GM10248 (cell line): ENCODE data around the gene TFDP2.

Experiments used
- CTCF ChIA-PET: fragments of 300-600 bp; sonication (Branson Sonifier 250); formaldehyde crosslinking; extraction: SDS; loops from one replicate; lab custom pipeline; 2021; ENCODE audit warnings: antibody characterized with exemption; lab: Yijun Ruan, JAX
- POLR2A ChIA-PET: fragments of 350-650 bp; sonication (Branson Sonifier 250); formaldehyde crosslinking; extraction: SDS; loops from one replicate; lab custom pipeline; 2020; ENCODE audit warnings: antibody characterized with exemption; lab: Yijun Ruan, JAX
- DNase-seq: peaks from one replicate; pipeline ENCODE4 v3.0.0; 2012; ENCODE audit errors: extremely low spot score
- TF ChIP-seq, protein P1 (sequence below): IDR thresholded peaks from 2 replicates; pipeline ENCODE4 v1.5.1; 2012; ENCODE audit warnings: mild to moderate bottlenecking, low read depth; ENCODE audit errors: extremely low read depth, missing control alignments, control extremely low read depth

TFDP2 gene

DNA sequence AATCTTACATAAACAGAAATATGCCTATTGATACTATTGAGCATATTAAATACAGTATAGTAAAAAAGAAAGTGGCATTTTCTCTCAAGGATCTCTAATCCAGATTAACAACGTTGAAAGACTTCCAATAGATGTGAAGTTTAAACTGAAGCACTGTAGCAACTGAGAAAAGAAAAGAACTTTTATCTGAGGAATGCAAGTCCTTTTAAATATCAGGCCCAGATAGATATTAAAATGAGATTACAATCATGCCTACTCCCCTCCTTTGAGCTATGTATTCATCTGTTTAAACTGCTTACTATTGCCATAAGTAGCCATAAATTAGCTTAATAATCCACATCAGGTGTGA is 102.3 kb downstream of the TFDP2 start:
- DNase-seq, result no peak
- ChIA-PET POLR2A (no interaction called here), CTCF (interaction anchor here (0.9 kb wide), 2 partner anchors 9 to 24 kb away, joined by 3 read pairs; no protein-coding TSS in a partner anchor)

DNA sequence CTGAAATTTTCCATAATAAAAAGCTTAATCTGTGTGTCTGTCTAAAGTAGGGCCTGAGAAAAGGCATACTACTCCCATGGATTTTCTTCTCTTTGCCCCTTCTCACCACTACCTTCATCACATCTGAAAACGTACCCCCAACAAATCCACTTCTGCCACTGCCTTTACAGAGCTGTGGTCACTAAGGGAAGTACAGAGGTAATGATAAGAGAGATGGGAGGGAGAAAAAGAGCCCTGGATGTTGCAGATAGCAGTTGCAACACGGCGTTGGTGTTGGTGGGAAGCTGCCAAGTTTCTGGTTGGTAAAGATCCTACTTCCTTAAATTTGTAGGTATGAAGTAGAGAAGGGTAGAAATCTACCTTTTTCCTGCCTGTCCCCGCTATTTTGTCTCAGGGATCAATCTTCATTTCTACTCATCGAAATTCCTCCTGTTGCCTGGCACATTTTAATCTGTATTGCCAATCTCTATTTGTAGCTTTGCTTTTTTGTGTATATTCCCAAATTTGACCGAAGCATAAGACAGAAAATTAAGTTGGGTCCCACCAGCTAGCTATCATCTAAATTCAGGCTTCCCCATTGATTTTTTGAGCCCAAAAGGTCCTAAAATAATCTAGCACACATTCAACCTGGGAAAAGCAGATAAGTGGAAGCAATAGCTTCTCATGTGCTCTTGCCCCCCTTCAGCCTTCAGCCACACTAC is 102.9 kb downstream of the TFDP2 start:
- TF ChIP-seq, protein P1, sequence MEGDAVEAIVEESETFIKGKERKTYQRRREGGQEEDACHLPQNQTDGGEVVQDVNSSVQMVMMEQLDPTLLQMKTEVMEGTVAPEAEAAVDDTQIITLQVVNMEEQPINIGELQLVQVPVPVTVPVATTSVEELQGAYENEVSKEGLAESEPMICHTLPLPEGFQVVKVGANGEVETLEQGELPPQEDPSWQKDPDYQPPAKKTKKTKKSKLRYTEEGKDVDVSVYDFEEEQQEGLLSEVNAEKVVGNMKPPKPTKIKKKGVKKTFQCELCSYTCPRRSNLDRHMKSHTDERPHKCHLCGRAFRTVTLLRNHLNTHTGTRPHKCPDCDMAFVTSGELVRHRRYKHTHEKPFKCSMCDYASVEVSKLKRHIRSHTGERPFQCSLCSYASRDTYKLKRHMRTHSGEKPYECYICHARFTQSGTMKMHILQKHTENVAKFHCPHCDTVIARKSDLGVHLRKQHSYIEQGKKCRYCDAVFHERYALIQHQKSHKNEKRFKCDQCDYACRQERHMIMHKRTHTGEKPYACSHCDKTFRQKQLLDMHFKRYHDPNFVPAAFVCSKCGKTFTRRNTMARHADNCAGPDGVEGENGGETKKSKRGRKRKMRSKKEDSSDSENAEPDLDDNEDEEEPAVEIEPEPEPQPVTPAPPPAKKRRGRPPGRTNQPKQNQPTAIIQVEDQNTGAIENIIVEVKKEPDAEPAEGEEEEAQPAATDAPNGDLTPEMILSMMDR, result no peak
- POLR2A ChIA-PET, result no interaction called here
- no peak for DNase-seq
- CTCF ChIA-PET, result interaction anchor here (0.9 to 1.1 kb wide), 3 partner anchors 9 to 24 kb away, joined by 3 read pairs; no protein-coding TSS in a partner anchor

More for the DNA sequence above, 102.3 kb downstream of the TFDP2 start:
- TF ChIP-seq, protein P1, result no peak

DNA sequence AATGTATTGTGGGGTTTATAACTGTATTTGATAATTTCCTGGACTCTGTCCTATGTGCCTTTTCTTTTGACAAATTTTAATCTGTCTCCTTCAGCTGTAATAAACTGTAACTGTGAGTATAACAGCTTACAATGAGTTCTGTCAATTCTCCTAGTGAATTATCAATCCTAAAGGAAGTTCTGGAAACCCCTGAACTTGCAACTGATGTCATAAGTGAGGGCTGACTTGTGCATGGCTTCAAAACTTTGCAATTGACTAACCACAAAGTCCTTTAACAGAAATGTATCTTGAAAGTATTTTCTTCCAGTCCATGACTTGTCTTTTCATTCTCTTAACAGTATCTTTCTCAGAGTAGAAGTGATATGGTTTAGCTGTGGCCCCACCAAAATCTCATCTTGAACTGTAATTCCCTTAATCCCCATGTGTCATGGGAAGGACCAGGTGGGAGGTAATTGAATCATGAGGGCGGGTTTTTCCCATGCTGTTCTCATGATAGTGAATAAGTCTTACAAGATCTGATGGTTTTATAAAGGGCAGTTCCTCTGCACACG is 108.3 kb downstream of the TFDP2 start:
- ChIA-PET CTCF (interaction anchor here (1.2 kb wide), 1 partner anchor 11 kb away, joined by 3 read pairs; no protein-coding TSS in a partner anchor), POLR2A (no interaction called here)
- TF ChIP-seq, protein P1, result no peak
- no peak for DNase-seq

DNA sequence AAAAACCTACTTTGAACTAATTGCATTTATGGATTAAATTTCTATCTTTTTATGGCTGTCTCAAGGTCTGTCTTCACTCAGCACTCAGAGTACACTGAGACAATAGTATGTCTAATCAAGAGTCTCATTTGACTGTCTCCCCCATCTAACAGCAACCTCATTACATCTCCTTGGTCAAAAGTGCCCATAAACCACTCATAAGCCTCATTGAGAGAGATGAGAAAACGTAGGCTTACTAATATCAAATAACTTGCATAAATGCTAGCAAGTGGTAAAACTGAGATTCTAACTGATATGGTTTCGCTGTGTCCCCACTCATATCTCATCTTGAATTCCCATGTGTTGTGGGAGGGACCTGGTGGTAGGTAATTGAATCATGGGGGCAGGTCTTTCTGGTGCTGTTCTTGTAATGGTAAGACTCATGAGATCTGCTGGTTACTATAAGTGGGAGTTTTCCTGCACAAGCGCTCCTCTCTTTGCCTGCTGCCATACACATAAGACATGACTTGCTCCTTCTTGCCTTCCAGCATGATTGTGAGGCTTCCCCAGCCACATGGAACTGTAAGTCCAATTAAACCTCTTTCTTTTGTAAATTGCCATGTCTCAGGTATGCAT is 113.9 kb downstream of the TFDP2 start:
- TF ChIP-seq, protein P1, result no peak
- DNase-seq, result no peak
- ChIA-PET POLR2A (no interaction called here), CTCF (no interaction called here)

DNA sequence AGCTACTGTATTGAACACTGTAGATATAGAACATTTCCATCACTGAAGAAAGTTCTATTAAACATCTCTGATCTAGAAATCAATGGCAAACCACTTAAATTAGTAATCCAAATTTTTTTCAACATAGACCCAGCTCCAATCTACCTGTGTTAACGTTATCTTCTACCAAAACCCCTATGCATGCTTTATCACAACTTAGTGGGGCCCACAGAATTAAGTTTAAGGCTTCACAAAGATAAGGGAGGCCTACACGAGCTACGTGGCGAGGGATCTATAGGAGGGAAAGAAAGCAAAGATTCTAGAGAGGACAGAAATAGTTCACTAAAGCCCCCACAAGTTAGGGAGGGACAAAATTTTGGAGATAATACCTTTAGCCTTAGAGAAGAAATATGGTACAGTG is 116.1 kb downstream of the TFDP2 start:
- no peak for DNase-seq
- ChIA-PET CTCF (interaction anchor here (1.1 to 3.2 kb wide), 2 partner anchors 11 to 28 kb away, joined by 3 to 16 read pairs; no protein-coding TSS in a partner anchor), POLR2A (no interaction called here)
- TF ChIP-seq, protein P1, result no peak

DNA sequence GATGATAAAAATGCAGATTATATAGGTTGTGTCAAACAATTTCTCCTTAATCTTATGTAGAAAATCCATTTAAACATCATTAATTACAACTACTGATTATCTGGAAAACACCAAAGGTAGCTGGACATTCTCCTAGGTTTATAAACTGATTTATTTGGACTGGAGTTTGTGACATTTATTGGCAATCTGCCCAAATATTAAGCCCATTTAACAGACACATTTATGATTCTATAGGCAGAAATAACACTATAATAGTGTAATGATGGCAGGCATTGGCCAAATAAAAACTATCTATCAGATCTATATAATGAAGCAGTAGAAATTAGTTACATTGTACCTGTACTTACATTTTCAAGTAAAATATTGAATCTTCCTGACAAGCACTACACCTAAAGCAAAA is 117.8 kb downstream of the TFDP2 start:
- CTCF ChIA-PET, result interaction anchor here (1.2 to 3.2 kb wide), 2 partner anchors 9 to 28 kb away, joined by 3 to 16 read pairs; no protein-coding TSS in a partner anchor
- DNase-seq, result no peak
- TF ChIP-seq, protein P1, result no peak
- POLR2A ChIA-PET, result no interaction called here
